SK-N-MC (cell line): ENCODE results near the gene MATN4.

Experiments used
- DNase-seq: peaks from one replicate; pipeline ENCODE4 v3.0.0-alpha.2; 2011; ENCODE audit warnings: low read depth, low spot score
- H3K27ac ChIP-seq: fragments of 200-600 bp; sonication (generic); 2 replicates; pipeline ENCODE4 v1.5.1; 2016; ENCODE audit warnings: mixed run types
- H3K36me3 ChIP-seq: fragments of 200-600 bp; sonication (generic); 2 replicates; pipeline ENCODE4 v1.6.1; 2017; ENCODE audit warnings: antibody characterized with exemption, low read length, mixed read lengths; ENCODE audit not compliant: insufficient read depth
- H3K4me3 ChIP-seq: fragments of 200-600 bp; sonication (generic); 2 replicates; pipeline ENCODE4 v1.5.1; 2016
- H3K9ac ChIP-seq: fragments of 200-600 bp; sonication (generic); 2 replicates; pipeline ENCODE4 v1.8.0; 2017; ENCODE audit warnings: mixed run types, mixed read lengths; ENCODE audit not compliant: insufficient read length
- H3K9me3 ChIP-seq: fragments of 200-600 bp; sonication (generic); 2 replicates; pipeline ENCODE4 v1.6.1; 2017; ENCODE audit warnings: low read depth, mild to moderate bottlenecking, antibody characterized with exemption, low read length, moderate library complexity, mixed read lengths
- EZH2 ChIP-seq: fragments of 200-600 bp; sonication (generic); IDR thresholded peaks from one replicate; pipeline ENCODE4 v1.6.1; 2017; ENCODE audit warnings: antibody characterized with exemption
- FOXP2 ChIP-seq: optimal IDR thresholded peaks from 2 replicates; pipeline ENCODE3; 2011; ENCODE audit warnings: mild to moderate bottlenecking, moderate library complexity; ENCODE audit not compliant: insufficient read depth; ENCODE audit errors: extremely low read length, control extremely low read depth
- POLR2AphosphoS5 ChIP-seq: IDR thresholded peaks from 2 replicates; pipeline ENCODE4 v1.6.1; 2012; ENCODE audit warnings: mild to moderate bottlenecking, low read depth, low read length, borderline replicate concordance

MATN4 gene

DNA sequence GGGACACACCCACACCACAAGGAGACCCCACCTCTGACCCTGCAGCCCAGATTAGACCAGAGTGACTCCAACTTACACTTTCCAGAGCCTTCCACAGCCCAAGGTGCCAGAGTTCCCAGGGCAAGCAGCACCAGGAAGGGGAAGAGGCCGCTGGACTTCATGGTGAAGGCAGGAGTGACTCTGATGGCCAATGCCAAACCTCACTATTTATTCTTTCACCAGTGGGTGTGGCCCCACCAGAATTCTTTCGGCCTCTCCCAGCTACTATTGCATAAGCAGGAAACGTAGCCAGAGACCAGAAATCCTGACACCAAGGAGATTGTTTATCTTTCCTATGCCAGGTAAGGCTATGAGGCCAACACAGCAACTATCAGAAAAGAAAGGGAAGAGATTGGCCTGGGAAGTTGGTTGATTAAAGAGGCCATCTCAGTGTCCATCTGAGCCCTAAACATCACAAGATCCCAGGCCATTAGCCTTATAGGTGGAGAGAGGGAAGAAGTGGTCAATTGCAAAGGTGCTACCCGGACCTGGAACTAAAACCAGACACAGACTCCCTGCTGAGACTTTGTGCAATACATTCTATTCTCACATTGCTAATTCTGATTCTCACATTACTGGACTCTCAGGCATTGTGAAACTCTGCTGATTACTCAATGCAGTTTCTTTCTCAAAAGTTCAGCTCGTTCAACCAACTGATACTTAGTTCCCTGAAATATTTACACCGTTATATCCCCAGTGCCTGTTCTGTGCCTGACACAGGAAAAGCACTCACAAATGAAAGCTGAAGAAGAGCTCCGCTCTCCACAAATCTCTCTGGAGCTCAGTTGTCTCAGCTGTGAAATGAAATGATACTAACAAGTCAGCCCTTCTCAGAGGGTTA is 53.5 kb downstream of the MATN4 start, which contains the start of gene SLPI:
Gene SLPI (minus strand): TSS at position 182 of the 880 bp plus-strand sequence. CDS start 21 bp downstream, at position 161.
- H3K36me3 ChIP-seq: no peaks in the 10 kb centered on the region
- H3K9me3 ChIP-seq: no peaks in the 10 kb centered on the region
- H3K27ac ChIP-seq: no peak within 1 kb of the TSS
- no peak for TF ChIP-seq FOXP2
- no peak for TF ChIP-seq EZH2
- no peak within 1 kb of the TSS for H3K4me3 ChIP-seq
- DNase-seq: no peak
- H3K9ac ChIP-seq: no peak within 1 kb of the TSS

GRCh38 chr20:45253261-45253660 is 54.8 kb downstream of the MATN4 start:
- no peak for TF ChIP-seq FOXP2
- TF ChIP-seq EZH2: no peak
- TF ChIP-seq POLR2AphosphoS5: no peak
- Histone ChIP-seq H3K36me3 (no peaks in the 10 kb centered on the region), H3K27ac (no peak overlapping the region), H3K4me3 (no peak overlapping the region), H3K9ac (no peak overlapping the region), H3K9me3 (no peaks in the 10 kb centered on the region)
- DNase-seq: no peak

- no peaks in the 10 kb centered on the region for H3K36me3 ChIP-seq
- H3K9me3 ChIP-seq: no peaks in the 10 kb centered on the region
- no peak overlapping the region for H3K4me3 ChIP-seq
- DNase-seq: no peak
- H3K9ac ChIP-seq: no peak overlapping the region
- no peak for TF ChIP-seq POLR2AphosphoS5
- TF ChIP-seq FOXP2: no peak
- TF ChIP-seq EZH2: no peak
- H3K27ac ChIP-seq: no peak overlapping the region
Measured at GRCh38 chr20:45251884-45252560, 56.1 kb downstream of the MATN4 start.

GRCh38 chr20:45248609-45249008 is 59.5 kb downstream of the MATN4 start:
- no peak overlapping the region for H3K4me3 ChIP-seq
- TF ChIP-seq POLR2AphosphoS5: no peak
- no peak for TF ChIP-seq EZH2
- H3K36me3 ChIP-seq: no peaks in the 10 kb centered on the region
- H3K9me3 ChIP-seq: no peaks in the 10 kb centered on the region
- H3K9ac ChIP-seq: no peak overlapping the region
- DNase-seq: no peak
- no peak overlapping the region for H3K27ac ChIP-seq

GRCh38 chr20:45247865-45248264 is 60.2 kb downstream of the MATN4 start:
- no peak overlapping the region for H3K9ac ChIP-seq
- no peaks in the 10 kb centered on the region for H3K9me3 ChIP-seq
- no peaks in the 10 kb centered on the region for H3K36me3 ChIP-seq
- no peak for TF ChIP-seq EZH2
- TF ChIP-seq FOXP2: no peak
- no peak for TF ChIP-seq POLR2AphosphoS5
- no peak for DNase-seq
- no peak overlapping the region for H3K27ac ChIP-seq
- no peak overlapping the region for H3K4me3 ChIP-seq

- no peak overlapping the region for H3K4me3 ChIP-seq
Measured at GRCh38 chr20:45246109-45246508, 62.0 kb downstream of the MATN4 start.

More at GRCh38 chr20:45246109-45246508, 62.0 kb downstream of the MATN4 start:
- Histone ChIP-seq H3K27ac (no peak overlapping the region), H3K9ac (no peak overlapping the region), H3K36me3 (no peaks in the 10 kb centered on the region), H3K9me3 (no peaks in the 10 kb centered on the region)
- DNase-seq: no peak
- TF ChIP-seq POLR2AphosphoS5 (no peak), FOXP2 (no peak), EZH2 (peak; percentile 35)
